Heart right ventricle (tissue), 16 donors: Measurements from ENCODE around the gene ZBTB5. TPM values are rescaled to one million over a fixed set of nuclear protein-coding genes. Genes with fewer than 3 reads are reported as not detected.

Source experiments
- ATAC-seq, 8 donors: fragments of 200-7000 bp; cut with Tn5 transposase; one replicate each; pipeline ENCODE4 v1.9.1; 2020; ENCODE audit warnings: mild to moderate bottlenecking in 8 of 8, moderate library complexity in 8 of 8, moderate number of reproducible peaks in 1 of 8
- DNase-seq, 2 donors: peaks; one replicate each; pipeline ENCODE4 v3.0.0-alpha.2; 2020
- H3K27ac ChIP-seq, 10 donors: fragments of 200-600 bp; sonication (generic) in 2 of 10; one replicate each; pipeline versions ENCODE4 v1.5.0 to v1.8.0; 2020 to 2022; ENCODE audit warnings: mild to moderate bottlenecking in 3 of 10
- H3K27me3 ChIP-seq, 7 donors: fragments of 200-600 bp; one replicate each; pipeline ENCODE4 v1.8.0; 2021 to 2022; ENCODE audit warnings: mild to moderate bottlenecking in 2 of 7
- H3K36me3 ChIP-seq, 9 donors: fragments of 200-600 bp; sonication (generic) in 1 of 9; one replicate each; pipeline versions ENCODE4 v1.5.0 to v1.8.0; 2020 to 2022; ENCODE audit warnings: mild to moderate bottlenecking in 2 of 9
- H3K4me1 ChIP-seq, 9 donors: fragments of 200-600 bp; sonication (generic) in 1 of 9; one replicate each; pipeline versions ENCODE4 v1.5.0 to v1.8.0; 2020 to 2022; ENCODE audit warnings: mild to moderate bottlenecking in 4 of 9
- H3K4me3 ChIP-seq, 10 donors: fragments of 200-600 bp; sonication (generic) in 2 of 10; one replicate each; pipeline versions ENCODE4 v1.5.0 to v1.8.0; 2020 to 2022; ENCODE audit warnings: mild to moderate bottlenecking in 7 of 10, moderate library complexity in 2 of 10
- H3K9me3 ChIP-seq, 11 donors: fragments of 200-600 bp in 10 of 11; sonication (generic) in 2 of 11; one replicate each; pipeline versions ENCODE4 v1.5.0 to v1.8.0; 2013 to 2022; ENCODE audit warnings: mild to moderate bottlenecking in 2 of 11, control low read depth in 1 of 11, moderate library complexity in 1 of 11
- WGBS, 2 donors: extraction: QIAGEN DNeasy Blood & Tissue Kit; methylation state at CpG; one replicate each; pipeline ENCODE4 v1.1.7; 2013; ENCODE audit warnings: inconsistent platforms in 1 of 2; 5-methylcytosine and 5-hydroxymethylcytosine counted together
- intact Hi-C, 10 donors: fragments of 100-400 bp; cut with DNase I; formaldehyde crosslinking; loops; one replicate each; pipeline versions ENCODE4 v1.11.1 to v1.14.2; 2022
- polyA plus RNA-seq, 2 donors: library from polyadenylated mRNA; stranded (reverse); fragments of 200-250 nt; gene quantifications; one replicate each; pipeline ENCODE4 v1.2.3, GENCODE V29; 2013
- total RNA-seq, 10 donors: library from RNA; stranded (reverse); fragmentation: NEBNext Ultra II Directional in 3 of 10; extraction: Animal tissue kit (Norgen Biotek cat#: 25700) in 3 of 10; gene quantifications; one replicate each; pipeline versions ENCODE4 v1.2.1 to v1.2.4, GENCODE V29; 2021 to 2023
- TF ChIP-seq, protein P1 (sequence below), 9 donors: fragments of 200-600 bp; sonication (generic) in 2 of 9; IDR thresholded peaks; one replicate each; pipeline versions ENCODE4 v1.5.0 to v1.8.0; 2021 to 2022; ENCODE audit warnings: antibody characterized with exemption in 9 of 9, mild to moderate bottlenecking in 5 of 9, moderate library complexity in 1 of 9
- donor health status: Arrhythmogenic right ventricular cardiomyopathy.
- donor health status: ischemic (EF 13 %, LVEDD 7.1; RV severe dilation, severe dysfunction).
- donor health status: healthy with polysubstance abuse.
- donor health status: DM: no; HTN: yes; CAD: no.
- donor health status: DM: no; HTN: no; CAD: no.
- donor health status: ischemic (EF 25% LVEDD 6.9; RV normal size, moderate dysfunction).
- donor health status: ischemic (EF 25% LVEDD 5.7; RV mildly dilated, moderate dysfunction).
- donor health status: healthy.
- donor health status: DM: yes; HTN: yes; CAD: no.
- donor health status: Ischemic cardiomyopathy.
- donor health status: ischemic (EF 35%, LVEDD 5.7; RV mildly dilated, moderate dysfunction).
- donor health status: nonischemic (EF 11% LVEDD 7.7; RV severe dilation, severe dysfunction).
- donor health status: DM: yes; HTN: yes; CAD: no.
- donor health status: PGD.
- donor health status: ischemic (EF 29% LVEDD 5.4; RV normal size, mild dysfunction).
- donor health status: nonischemic (EF 23%, LVEDD 6.1; RV moderate dilation, normal function).

Gene ZBTB5
- total and polyA plus RNA-seq, 12 donors, result 2.1 to 7.5 (median 6.3) TPM

DNA sequence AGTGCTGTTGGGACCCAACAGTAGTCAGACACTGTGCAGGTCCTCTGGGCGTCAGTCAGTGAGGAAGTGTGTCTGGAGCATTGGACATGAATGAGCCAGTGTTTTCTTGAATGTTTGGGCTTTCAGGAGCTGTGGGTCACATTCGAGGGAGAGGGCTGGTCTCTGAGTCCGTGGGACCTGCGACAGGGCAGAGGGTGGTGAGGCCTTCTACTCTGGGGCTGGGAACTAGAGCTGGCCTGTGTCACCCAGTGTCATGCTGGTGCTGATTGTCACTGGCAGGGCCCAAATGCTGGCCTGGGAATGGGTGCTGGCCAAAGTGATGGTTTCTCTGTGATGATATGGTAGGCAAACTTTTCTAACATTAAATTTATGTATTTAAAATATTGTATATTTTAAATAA lies 30.8 kb upstream of the ZBTB5 start:
- intact Hi-C loops, result loop anchor here in 1 of 10 donors (10.0 kb wide), 1 partner anchor 79 kb away; the partner anchor contains the start of gene FBXO10
- Histone ChIP-seq H3K27me3 (no peaks in the 10 kb centered on the region), H3K4me1 (peaks cover 0 to 5% (median 0%) of the 10 kb centered on the region in 9 donors), H3K4me3 (no peak overlapping the region), H3K9me3 (no peaks in the 10 kb centered on the region), H3K27ac (peak overlapping the region in 2 of 10 donors; percentile 15 to 51), H3K36me3 (peaks cover 0 to 98% (median 53%) of the 10 kb centered on the region in 9 donors)
- no peak for DNase-seq
- peak in 3 of 8 donors; percentile 34 to 61 (median 55) for ATAC-seq
- WGBS, 2 donors, result 59 to 85% methylated on average over 4 of the region's 4 CpGs
- TF ChIP-seq, protein P1, sequence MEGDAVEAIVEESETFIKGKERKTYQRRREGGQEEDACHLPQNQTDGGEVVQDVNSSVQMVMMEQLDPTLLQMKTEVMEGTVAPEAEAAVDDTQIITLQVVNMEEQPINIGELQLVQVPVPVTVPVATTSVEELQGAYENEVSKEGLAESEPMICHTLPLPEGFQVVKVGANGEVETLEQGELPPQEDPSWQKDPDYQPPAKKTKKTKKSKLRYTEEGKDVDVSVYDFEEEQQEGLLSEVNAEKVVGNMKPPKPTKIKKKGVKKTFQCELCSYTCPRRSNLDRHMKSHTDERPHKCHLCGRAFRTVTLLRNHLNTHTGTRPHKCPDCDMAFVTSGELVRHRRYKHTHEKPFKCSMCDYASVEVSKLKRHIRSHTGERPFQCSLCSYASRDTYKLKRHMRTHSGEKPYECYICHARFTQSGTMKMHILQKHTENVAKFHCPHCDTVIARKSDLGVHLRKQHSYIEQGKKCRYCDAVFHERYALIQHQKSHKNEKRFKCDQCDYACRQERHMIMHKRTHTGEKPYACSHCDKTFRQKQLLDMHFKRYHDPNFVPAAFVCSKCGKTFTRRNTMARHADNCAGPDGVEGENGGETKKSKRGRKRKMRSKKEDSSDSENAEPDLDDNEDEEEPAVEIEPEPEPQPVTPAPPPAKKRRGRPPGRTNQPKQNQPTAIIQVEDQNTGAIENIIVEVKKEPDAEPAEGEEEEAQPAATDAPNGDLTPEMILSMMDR (IDR thresholded peaks at IDR 0.05), result no peak

DNA sequence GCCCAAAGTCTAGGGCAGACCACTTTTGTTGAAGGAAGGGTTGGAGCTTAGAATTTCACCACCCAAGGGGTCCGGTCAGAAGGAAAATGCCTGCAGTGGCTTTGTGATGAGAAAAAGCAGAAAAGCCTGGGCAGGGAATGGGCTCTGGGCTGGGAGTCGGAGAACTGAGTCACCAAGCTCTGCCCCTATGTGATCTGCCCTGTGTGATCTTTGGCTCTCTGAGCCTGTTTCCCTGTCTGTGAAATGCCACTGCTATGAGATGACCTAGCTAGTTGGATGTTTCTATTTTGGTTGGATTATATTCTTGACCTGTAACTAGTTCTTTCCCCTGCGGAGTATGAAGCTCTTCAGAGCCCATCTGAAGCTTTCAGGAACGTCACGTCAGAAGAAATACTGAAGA lies 30.3 kb upstream of the ZBTB5 start:
- TF ChIP-seq, protein P1 (IDR thresholded peaks at IDR 0.05), result no peak
- DNase-seq (no peak), ATAC-seq (peak in 5 of 8 donors; percentile 44 to 72 (median 57))
- H3K4me1 ChIP-seq, result peaks cover 0 to 5% (median 0%) of the 10 kb centered on the region in 9 donors
- peaks cover 0 to 98% (median 50%) of the 10 kb centered on the region in 9 donors for H3K36me3 ChIP-seq
- H3K9me3 ChIP-seq, result no peaks in the 10 kb centered on the region
- WGBS, 2 donors, result 91 to 93% methylated on average over 5 of the region's 5 CpGs
- no peaks in the 10 kb centered on the region for H3K27me3 ChIP-seq
- intact Hi-C loops, result loop anchor here in 1 of 10 donors (10.0 kb wide), 1 partner anchor 79 kb away; the partner anchor contains the start of gene FBXO10
- H3K4me3 ChIP-seq, result no peak overlapping the region
- H3K27ac ChIP-seq, result peak overlapping the region in 3 of 10 donors; percentile 15 to 51 (median 34)

DNA sequence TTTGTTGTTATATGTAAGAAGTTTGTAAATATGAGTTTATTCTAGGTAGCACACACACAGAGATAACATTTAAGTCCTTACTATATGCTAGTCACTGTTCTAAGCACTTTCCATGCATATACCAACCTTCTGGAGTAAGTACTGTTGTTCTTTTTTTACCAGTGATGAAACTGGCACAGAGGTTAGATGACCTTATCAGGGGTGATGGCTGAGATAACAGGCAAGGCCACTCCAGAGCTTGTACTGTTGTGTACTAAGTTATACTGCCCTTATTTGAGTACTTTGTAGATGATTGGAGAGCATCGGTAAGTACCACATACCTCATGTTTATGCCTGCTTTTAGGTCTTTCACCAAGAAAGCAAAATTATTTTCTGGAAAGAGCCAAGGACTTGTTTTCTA lies 26.7 kb upstream of the ZBTB5 start:
- DNase-seq (no peak), ATAC-seq (no peak)
- 93 to 100% methylated on average over 1 of the region's 1 CpG for WGBS, 2 donors
- TF ChIP-seq, protein P1 (IDR thresholded peaks at IDR 0.05), result no peak
- no peak overlapping the region for H3K4me3 ChIP-seq
- H3K27me3 ChIP-seq, result no peaks in the 10 kb centered on the region
- H3K4me1 ChIP-seq, result peaks cover under 1 to 18% (median 12%) of the 10 kb centered on the region in 9 donors
- H3K36me3 ChIP-seq, result peaks cover 0 to 94% (median 30%) of the 10 kb centered on the region in 9 donors
- intact Hi-C loops, result loop anchor here in 1 of 10 donors (10.0 kb wide), 1 partner anchor 83 kb away; the partner anchor contains the start of gene FBXO10
- H3K27ac ChIP-seq, result no peak overlapping the region
- no peaks in the 10 kb centered on the region for H3K9me3 ChIP-seq

DNA sequence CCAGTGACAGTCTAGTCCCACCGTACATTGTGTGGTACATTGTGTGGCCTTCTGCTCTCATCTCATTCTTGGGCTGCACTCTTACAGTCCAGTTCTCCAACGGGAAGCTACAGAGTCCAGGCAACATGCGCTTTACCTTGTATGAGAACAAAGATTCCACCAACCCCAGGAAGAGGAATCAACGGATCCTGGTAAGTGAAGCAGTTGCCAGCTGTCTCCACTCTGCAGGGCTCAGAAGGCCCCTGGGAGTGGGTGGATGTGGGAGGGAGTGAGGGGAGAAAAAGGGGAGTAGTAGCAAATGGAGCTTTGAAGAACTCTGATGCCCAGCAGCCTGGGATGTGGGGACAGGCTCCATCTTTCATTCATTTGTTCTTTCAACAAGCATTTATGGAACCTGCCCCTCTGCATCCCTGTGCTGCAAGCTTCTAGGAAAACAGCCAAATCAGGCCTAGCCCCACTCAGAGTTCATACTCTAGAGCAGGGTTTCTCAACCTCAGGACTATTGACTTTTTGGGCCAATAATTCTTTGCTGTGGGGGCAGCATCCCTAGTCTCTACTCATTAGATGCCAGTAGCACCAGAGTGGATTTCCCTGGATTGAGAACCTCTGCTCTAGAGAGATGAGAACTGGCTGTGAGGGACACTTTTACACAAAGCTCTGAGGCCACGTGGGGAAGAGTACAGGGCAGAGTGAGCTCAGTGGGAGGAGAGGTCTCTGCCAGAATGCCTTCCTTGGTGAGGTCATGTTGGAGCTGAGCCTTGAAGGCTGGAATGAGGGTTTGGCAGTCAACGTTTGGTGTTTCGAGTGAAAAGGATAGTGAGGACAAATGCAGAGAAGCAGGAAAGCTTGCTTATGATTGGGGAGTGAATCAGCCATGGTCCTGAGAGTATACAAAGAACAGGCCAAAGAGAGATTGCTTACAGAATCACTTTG lies 21.6 kb upstream of the ZBTB5 start:
- intact Hi-C loops, result loop anchor here in 4 of 10 donors (5.0 to 10.0 kb wide), 3 partner anchors 88 to 948 kb away; partner anchors contain the start of gene FBXO10 (in 3 of the 4)
- Histone ChIP-seq H3K4me1 (peaks cover 9 to 30% (median 28%) of the 10 kb centered on the region in 9 donors), H3K27ac (peak overlapping the region in 8 of 10 donors; percentile 63 to 91 (median 84)), H3K36me3 (peaks cover 0 to 44% (median 9%) of the 10 kb centered on the region in 9 donors), H3K4me3 (peak overlapping the region; percentile 56 to 87 (median 72)), H3K9me3 (no peaks in the 10 kb centered on the region), H3K27me3 (peaks cover 0 to under 1% (median 0%) of the 10 kb centered on the region in 7 donors)
- TF ChIP-seq, protein P1 (IDR thresholded peaks at IDR 0.05), result no peak
- DNase-seq (peak in 1 of 2 donors; percentile 69), ATAC-seq (peak; percentile 52 to 86 (median 76))
- 16 to 20% methylated on average over 7 of the region's 7 CpGs for WGBS, 2 donors
